GM21825 (cell line): ENCODE measurements around the gene KIAA1328.

ENCODE experiments used
- ATAC-seq: cut with Tn5 transposase; IDR thresholded peaks from one replicate; pipeline ENCODE4 v1.9.1; 2021; ENCODE audit warnings: mild to moderate bottlenecking, moderate library complexity; ENCODE audit not compliant: unreplicated experiment

The KIAA1328 gene

DNA sequence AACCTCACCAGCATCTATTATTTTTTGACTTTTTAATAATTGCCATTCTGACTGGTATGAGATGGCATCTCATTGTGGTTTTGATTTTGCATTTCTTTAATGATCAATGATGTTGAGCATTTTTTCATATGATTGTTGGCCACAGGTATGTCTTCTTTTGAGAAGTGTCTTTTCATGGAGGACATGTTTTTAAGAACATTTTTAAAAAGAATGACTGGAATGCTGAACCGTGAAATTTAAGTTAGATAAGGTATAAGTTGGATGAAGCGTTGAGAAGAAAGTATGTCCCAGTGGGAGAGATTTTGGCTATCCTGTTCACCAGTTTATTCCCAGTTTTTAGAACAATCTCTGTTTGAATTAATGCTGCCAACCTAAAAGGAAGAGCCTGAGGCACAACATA lies 370.8 kb downstream of the KIAA1328 start:
- ATAC-seq = no peak

DNA sequence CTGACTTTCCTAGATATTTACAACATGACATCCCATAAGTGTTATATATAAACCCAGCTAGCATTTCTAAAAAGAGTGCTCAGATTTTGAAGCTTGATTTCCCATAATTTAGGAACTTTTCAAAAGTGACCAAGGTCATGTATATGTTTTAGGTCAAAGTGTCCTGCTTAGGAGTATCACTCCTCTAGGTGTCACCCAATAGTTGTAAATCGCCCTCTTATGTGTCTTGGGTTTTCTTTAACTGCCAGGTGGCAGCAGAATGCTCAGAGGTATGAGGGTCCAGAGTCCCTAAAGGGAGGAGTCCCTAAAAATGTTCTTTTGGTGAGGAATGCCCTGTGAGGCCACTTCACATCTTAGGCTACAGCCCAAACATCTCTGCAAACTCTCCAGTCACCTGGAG lies 378.4 kb downstream of the KIAA1328 start:
- ATAC-seq = no peak

DNA sequence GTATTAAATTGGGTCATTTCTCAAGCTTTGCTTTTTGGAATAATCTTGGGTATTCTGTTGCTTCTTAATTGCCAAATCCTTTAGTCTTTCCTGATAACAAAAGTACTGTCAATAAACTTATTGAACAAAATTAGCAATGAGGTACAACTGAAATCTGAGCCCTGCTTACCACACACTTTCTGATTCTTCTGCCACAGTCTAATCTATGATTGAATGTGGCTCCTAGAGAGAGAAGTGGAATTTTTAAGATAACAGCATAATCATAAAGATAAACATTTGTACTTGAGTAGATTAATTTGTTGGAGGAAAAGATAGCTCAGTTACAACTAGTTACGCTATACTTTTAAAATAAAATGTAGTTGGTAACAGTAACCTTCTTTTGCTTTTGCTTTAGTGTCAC lies 381.9 kb downstream of the KIAA1328 start:
- no peak for ATAC-seq

DNA sequence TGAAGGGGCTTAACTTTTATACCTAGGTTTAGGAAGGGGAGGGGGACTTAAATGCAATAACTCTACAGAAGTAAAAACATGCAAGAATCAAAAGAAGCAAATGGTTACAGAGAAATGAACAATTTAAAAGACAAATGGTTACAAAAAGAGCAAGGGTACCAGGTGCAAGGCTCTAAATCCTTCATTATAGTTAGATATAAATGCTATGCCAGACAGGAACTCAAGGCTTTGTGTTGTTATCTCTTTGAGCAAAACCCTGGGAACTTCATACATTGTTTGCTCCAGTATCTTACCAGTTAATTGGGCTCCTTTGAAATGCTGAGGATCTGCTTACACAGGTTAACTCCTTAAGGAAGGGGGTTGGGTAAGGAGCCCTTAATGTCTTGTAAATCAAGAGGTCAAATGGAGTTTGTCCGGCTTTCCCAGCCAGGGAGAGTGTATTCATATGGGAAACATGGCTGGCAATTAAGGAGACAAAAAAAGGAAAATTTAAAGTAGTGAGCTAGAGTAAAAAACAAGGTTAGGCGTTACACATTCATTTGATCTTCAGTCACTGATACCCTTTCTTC lies 389.2 kb downstream of the KIAA1328 start:
- ATAC-seq = no peak

DNA sequence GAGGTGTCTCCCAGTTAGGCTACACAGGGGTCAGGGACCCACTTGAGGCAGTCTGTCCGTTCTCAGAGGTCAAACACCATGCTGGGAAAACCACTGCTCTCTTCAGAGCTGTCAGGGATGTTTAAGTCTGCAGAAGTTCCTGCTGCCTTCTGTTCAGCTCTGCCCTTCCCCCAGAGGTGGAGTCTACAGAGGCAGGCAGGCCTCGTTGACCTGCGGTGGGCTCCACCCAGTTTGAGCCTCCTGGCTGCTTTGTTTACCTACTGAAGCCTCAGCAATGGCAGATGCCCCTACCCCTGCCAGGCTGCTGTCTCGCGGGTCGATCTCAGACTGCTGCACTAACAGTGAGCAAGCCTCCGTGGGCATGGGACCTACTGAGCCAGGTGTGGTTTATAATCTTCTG lies 390.3 kb downstream of the KIAA1328 start:
- no peak for ATAC-seq

DNA sequence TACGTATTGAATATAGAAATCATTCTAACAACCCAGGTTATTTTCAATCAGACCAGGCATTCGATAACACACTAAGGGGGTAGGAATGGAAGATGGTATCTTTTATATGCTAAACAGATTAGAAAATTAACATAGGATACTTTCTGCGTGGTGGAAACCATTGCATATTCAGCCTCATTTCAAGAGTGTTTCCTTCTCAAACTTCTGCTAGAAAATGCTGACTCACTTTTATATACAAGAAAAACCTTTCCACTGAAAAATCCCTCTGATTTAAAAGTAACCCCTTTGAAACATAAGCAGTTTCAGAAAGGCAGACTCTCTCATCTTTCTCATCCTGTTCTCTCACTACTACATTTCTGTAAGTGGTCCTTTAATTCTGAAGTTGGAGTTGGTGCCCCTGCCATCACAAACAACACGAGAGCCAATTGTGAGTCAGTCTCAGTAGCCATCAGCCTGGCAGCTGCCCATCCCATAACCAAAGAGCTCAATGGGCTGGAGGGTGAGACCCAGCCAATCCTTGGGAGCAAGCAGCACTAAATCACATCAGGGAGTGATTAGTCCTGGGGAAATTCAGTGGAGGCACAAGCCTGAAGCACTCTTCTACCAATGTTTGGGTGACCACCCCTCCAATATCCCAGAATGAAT lies 393.5 kb downstream of the KIAA1328 start:
- ATAC-seq = no peak

DNA sequence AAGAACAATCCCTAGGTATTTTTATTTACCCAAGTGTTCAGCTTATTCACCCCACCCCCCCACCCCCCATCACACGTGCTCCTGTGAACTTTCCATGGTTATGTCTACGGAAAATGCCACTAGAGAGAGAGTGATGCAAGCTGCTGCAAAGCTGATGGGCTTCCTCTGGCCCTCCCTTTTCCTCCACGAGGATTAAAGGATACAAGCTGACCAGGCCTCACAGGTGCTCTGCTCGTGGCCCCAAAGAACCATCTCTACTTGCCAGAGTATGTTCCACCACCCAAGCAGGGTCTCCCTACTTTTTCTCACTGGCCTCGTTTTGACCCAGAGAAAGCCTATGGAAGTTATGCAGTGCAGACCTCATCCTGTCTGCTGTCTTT lies 394.1 kb downstream of the KIAA1328 start:
- ATAC-seq = no peak

DNA sequence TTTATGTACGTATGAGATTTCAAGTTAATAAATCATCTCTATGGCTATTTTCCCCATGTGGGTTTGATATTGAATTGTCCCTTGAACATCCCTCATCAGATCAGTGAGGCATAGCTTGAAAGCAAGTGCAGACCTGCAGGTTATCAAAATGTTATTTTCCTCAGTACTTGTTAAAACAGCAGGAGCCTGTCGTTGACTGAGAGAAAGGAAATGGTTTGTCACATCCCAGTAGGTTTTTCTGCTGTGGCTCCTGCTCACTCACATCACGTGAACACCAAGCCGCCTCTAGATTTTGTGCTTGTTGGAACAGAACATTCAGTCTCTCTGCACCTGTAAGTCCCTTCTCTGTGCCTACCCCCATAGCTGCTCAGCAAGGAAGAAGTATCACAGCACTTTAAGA lies 396.4 kb downstream of the KIAA1328 start:
- ATAC-seq = no peak

DNA sequence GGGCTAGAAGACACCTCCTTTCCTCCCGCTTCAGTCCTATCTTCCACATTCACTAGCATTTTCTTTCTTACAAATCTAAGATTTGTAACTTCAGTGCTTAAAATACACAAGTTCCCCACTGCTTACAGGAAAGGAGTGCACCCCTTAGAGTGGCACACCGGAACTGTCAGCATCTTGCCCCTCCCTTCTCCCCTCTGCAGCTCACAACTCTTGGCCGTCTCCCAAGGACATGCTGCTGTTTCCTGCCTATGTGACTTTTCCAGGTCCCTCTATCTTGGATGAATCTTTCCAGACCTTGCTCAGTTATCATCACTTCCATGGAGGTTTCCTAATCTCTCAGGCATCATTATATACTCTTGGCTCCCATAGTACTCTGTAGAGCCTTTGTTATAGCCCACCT lies 401.8 kb downstream of the KIAA1328 start:
- ATAC-seq = no peak

DNA sequence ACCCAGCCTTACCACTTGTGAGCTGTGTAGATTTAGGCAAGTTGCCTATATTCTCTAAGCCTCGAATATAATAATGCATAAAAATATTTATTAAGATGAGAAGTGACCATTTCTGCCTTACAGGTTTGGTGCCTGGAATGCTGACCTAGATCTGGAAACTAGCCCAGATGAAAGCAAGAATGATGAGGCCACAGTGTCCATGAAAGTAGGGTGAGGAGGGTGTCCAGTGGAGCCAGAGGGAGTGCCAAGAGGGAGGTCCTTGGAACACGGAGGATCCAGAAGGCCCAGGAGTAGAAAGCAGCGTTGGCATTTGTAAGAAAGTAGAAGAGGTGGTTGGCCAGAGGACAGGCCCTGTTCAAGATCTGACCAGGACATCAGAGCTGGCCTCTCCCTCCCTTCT lies 402.3 kb downstream of the KIAA1328 start:
- no peak for ATAC-seq

DNA sequence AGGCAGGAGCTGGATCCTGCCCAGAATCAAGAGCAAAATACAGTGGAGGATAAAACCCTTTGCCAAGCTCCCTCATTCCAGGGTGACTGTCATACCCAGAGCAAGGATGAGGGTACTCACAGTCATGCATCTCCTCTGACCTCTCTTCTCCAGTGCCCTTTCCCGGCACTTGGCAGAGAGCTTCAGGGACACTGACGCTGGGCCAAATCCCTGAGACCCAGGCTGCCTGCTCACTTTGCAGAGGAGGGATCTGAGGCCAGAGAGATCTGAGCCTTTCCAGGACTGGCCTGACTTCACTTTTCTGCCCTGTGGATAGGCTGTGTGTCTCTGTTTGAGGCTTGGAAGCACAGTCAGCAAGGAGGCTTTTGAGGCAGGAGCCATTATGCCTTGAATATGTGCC lies 406.7 kb downstream of the KIAA1328 start:
- ATAC-seq = no peak

DNA sequence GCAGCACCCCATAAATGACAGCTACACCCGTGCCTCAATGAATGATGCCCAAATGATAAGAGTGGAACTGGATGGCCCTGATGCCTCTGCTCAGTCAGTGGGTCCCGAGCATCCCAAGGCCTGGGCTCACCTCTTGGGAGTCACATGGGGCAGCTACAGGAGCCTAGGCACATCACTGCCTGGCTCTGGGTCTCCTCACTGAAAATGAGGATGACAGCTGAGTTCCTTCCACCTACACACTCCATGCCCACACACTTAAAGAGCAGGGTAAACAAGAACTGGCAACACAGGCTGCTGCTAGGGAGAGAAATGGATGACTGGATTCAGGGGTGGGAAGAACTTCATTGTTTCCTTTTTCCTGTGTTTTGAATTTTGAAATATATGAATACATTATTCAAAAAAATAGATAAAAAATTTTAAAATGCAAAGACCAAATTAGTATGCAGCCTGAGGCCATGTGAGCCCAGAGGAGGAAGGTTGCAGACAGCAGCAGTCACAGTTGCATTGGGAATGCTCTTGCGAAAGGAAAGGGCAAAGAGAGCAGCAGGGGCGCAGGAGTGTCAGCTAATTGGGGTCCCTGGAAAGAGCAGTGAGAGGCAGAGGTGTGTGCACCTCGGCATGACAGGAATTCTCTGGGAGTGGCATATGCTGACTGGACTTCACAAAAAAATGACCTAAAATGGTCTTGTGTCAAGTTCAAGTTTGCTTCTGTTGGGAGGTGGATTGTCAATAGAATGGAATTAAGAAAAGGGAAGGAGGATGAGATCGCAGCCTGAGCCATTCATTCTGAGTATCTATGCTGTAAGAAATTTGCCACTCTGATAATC lies 409.6 kb downstream of the KIAA1328 start:
- ATAC-seq = no peak

DNA sequence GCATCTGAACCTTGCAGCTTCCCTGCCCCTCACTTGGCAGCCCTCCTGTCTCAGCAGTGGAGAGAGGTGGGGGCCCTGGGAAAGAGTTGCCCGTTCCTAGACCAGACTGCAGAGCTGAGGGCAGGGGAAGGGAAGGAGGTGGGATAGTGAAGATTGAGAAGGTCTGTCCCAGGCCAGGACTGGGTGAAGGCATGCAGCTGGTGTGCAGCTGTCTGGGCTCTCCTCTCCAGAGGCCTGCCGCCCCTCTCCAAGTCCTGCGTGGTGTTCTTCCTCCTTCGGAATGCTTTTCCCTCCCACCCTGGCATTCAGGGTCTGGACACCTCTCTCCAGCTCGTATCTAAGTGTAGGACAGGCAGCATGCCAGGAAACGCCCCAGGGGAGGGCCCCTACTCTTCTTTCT lies 413.2 kb downstream of the KIAA1328 start:
- no peak for ATAC-seq

DNA sequence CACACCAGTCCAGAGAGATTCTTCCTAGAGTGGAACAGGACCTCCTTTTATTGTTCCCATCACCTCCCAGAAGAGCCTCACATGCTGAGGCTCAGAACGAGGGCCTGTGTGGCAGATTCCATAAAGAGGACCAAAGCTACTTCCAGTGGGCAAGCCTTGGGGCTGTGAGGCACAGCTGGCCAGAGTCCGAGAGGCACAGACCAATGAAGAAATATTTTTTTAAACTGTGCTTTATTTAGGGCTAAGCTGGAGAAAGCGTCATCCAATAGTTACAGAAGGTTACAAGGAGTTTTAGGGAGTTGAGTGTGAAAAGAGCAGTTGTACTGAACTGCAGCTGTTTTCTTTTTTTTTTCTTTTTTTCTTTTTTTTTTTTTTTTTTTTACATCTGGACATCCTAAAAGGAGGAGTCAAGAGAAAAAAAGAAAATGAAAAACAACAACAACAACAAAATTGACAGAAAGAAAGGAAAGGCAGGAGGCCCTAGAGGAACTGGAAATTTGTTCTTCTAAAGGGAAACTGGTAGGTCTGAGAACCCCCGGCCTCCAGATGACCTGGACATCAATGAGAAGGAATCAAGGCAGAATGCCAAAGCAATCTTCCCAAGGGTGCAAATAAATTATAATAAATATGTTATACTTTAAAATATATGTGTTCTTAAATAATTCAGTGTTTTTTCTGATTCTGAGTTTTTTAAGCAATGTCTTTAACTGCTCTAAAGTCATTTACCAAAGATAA lies 414.1 kb downstream of the KIAA1328 start:
- no peak for ATAC-seq

DNA sequence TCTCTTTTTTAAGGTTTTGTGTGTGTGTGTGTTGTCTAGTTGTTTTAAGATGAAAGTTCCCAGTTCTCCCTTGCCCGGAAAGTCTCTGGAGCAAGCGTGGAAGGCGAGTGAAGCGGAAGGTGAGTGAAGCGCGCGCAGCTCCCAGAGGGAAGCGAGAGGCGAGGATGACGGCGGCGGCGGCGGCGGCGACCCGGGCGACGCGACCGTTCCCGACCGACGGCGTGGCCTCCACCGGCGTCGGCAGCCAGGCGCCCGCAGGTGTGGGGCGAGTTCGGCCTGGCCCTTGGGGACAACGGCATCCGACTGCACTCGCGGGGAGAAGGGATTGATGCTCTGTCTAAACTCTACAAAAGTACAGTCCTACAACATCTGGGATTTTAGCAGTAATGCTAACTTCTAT lies 414.8 kb downstream of the KIAA1328 start:
- no peak for ATAC-seq

DNA sequence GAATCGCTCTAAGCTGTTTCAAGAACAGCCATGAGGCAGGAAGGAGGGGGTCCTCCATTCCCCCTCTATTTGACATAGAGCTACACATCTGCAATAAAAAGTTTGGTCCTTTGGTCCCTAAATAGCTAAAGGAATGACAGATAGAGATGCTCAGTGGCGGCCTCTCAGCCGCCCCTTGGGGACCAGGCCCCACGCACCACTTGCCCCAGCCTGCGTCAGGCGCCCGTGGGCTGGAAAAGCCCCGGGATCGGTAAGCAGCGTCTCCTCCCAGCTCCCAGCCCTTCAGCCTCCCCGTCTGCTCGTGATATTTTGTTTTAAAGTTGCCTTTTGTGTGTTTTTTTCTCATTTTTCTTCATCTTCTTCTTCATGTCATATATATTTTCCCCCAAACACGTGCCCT lies 415.7 kb downstream of the KIAA1328 start:
- no peak for ATAC-seq

DNA sequence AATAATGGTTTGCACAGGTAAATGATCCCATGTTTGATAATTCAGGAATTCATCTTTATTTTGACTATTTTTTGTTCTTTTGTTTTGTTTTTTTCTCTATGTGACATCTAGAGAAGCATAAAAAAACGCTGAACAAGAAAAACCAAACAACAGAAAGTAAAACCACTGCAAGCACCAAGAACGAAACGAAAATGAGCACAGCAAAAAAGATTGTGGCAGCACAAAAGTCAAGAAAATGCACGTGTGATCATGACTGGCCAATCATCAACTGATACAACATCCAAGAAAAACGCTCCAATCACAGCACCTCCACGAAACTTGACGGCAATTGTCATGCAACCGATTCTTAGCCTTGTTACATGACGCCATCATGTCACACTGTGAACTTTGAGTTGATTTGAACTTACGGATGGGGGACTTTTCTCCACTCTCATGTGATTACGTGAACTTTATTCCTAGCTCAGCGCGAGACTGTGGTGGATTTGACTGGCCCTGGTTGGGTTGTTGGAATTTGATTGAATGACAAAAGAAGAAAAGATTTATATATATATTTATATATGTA lies 417.9 kb downstream of the KIAA1328 start:
- ATAC-seq = no peak

DNA sequence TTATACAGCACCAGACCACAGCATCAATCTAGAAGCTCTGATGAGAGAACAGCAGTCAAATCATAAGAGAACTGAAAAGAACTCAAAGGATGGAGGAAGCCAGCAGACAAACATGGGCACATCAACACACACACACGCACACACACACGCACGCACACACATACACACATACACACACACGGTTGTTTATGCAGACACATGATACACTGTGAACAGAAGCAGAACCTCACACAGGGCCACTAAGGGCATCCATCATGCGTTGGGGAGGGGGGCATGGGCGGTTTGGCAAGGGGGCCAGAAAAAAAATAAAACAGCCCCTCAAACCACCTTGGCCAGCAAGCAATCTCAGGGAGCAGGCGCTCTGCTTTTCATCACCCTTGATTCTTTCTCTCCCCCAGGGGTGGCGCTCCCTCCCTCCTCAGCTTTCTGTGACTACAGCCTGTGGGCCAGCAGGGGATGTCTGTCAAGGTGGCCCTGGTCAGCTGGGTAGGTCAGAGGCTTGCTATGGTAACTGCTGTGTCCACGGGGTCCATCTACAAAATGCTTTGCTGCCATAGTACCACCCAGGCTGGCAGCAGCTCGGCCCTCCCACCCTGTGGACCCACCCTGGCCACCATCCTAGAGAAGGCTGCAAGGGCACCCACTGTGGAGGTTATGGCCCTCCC lies 418.7 kb downstream of the KIAA1328 start:
- no peak for ATAC-seq

DNA sequence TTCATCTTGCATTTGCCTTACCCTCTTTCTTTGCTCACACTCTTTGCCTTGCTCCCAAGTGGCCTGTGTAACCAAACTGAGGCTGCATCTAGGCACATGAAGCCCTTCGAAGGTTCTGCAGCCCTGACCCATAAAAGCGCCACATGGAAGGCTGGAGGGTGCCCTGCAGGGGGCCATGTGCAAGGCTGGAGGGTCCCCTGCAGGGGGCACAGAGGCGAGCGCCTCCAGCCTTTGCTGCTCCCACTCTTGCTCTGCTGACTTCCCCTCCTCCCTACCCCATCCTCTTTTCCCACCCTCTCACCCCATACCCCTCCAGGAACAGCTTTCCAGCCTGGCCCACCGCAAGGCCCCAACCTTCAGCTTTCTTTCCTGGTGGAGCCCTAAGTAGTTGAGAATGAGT lies 419.4 kb downstream of the KIAA1328 start:
- no peak for ATAC-seq

DNA sequence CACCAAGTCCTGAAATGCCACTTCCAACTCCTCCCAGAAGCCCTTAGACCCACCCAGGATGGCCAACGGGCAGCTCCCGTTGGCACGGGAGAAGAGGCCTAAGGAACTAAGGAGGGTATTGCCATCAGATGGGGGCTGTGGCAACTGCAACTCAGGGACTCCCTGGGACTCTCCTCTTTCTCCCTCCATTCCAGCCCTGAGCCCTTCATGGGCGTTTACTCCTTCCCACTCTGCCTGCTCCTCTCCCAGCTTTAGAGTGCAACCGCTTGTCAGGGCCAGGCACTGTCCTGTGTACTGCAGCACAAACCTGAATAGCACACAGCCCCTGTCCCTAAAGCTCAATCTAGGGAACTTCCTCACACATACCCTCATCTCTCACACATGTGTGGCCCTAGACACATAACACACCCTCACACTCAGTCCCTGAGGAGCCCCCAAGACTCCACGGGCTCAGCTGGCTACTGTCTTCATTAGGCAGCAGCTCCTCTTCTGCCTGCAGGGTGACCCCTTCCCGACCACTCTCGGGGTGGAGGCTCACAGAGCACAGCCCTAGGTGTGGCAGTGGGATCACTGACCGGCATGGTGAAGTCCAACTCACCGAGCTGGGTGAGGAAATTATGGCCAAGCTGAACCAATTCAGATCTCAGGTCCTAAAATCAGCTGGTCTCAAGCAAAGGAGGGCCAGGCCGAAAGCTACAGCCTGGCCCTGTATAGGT lies 420.4 kb downstream of the KIAA1328 start:
- no peak for ATAC-seq
